ENCODE results near the gene INTS15. TPM values are rescaled to one million over a fixed set of nuclear protein-coding genes. Genes with fewer than 3 reads are reported as not detected.

Gene INTS15
- polyA plus RNA-seq (32.0 and 36.2 TPM in 2 replicates), polyA minus RNA-seq (34.5 and 47.0 TPM in 2 replicates)

DNA sequence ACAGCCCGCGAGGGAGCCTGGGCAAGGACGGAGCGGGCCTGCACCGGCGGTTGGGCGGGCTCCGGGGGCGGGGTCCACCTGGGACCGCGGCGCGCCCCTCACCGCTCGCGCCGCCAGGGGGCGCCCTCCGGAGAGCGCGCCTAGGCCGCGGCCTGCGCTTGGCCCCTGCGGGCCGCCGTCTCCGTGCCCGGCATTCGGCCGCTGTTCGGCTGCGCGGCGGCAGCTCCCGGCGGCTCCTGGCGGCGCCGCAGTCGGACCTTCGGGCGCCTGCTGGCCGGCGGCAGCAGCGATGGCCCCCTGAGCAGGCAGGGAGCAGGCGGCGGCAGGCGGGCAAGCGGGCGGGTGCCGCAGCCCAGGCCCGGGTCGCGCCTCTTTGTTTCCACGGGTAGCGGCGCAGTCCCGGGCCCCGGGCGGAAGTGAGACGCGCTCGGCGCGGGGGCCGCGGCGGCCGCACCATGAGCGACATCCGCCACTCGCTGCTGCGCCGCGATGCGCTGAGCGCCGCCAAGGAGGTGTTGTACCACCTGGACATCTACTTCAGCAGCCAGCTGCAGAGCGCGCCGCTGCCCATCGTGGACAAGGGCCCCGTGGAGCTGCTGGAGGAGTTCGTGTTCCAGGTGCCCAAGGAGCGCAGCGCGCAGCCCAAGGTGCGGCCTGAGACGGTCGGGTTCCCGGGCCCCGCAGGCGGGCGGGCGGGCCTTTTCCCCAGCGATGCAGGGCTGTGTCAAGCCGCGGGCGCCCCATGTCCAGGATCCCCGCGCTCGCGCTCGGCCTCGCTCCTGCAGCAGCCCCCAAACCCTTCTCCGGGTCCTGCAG is at the start of gene INTS15:
TSS of gene INTS15 (plus strand) at position 193 of the 816 bp plus-strand sequence. CDS start at position 456, 263 bp downstream.
- no peaks in the 10 kb centered on the region for H3K27me3 ChIP-seq (ENCODE audit: insufficient read depth, low read depth, low read length)
- H3K4me2 ChIP-seq (ENCODE audit: low read length): peak within 1 kb of the TSS; percentile 92
- no peaks in the 10 kb centered on the region for H3F3A ChIP-seq (ENCODE audit: insufficient read depth, low read length, poor library complexity, severe bottlenecking)
- H3K9me2 ChIP-seq (ENCODE audit: insufficient read depth, low read length): no peaks in the 10 kb centered on the region
- no peaks in the 10 kb centered on the region for H4K20me1 ChIP-seq (ENCODE audit: insufficient read depth)
- TF ChIP-seq EZH2 (IDR thresholded peaks at IDR 0.05; ENCODE audit: borderline replicate concordance, insufficient read depth, low read length, poor library complexity, severe bottlenecking) (no peak), TAF1 (IDR thresholded peaks at IDR 0.05; ENCODE audit: low read depth) (no peak), EP300 (conservative IDR thresholded peaks at IDR 0.05; ENCODE audit: poor library complexity, severe bottlenecking) (peak; percentile 33), POLR2AphosphoS5 (IDR thresholded peaks at IDR 0.05) (peak; percentile 76), RAD21 (conservative IDR thresholded peaks at IDR 0.05) (peak; percentile 62), MXI1 (conservative IDR thresholded peaks at IDR 0.05; ENCODE audit: poor library complexity, severe bottlenecking) (peak; percentile 83), SMC3 (conservative IDR thresholded peaks at IDR 0.05; ENCODE audit: poor library complexity) (peak; percentile 80)
- TF ChIP-seq, protein P1, sequence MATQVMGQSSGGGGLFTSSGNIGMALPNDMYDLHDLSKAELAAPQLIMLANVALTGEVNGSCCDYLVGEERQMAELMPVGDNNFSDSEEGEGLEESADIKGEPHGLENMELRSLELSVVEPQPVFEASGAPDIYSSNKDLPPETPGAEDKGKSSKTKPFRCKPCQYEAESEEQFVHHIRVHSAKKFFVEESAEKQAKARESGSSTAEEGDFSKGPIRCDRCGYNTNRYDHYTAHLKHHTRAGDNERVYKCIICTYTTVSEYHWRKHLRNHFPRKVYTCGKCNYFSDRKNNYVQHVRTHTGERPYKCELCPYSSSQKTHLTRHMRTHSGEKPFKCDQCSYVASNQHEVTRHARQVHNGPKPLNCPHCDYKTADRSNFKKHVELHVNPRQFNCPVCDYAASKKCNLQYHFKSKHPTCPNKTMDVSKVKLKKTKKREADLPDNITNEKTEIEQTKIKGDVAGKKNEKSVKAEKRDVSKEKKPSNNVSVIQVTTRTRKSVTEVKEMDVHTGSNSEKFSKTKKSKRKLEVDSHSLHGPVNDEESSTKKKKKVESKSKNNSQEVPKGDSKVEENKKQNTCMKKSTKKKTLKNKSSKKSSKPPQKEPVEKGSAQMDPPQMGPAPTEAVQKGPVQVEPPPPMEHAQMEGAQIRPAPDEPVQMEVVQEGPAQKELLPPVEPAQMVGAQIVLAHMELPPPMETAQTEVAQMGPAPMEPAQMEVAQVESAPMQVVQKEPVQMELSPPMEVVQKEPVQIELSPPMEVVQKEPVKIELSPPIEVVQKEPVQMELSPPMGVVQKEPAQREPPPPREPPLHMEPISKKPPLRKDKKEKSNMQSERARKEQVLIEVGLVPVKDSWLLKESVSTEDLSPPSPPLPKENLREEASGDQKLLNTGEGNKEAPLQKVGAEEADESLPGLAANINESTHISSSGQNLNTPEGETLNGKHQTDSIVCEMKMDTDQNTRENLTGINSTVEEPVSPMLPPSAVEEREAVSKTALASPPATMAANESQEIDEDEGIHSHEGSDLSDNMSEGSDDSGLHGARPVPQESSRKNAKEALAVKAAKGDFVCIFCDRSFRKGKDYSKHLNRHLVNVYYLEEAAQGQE (IDR thresholded peaks at IDR 0.05; ENCODE audit: borderline replicate concordance): no peak
- TF ChIP-seq, protein P2, sequence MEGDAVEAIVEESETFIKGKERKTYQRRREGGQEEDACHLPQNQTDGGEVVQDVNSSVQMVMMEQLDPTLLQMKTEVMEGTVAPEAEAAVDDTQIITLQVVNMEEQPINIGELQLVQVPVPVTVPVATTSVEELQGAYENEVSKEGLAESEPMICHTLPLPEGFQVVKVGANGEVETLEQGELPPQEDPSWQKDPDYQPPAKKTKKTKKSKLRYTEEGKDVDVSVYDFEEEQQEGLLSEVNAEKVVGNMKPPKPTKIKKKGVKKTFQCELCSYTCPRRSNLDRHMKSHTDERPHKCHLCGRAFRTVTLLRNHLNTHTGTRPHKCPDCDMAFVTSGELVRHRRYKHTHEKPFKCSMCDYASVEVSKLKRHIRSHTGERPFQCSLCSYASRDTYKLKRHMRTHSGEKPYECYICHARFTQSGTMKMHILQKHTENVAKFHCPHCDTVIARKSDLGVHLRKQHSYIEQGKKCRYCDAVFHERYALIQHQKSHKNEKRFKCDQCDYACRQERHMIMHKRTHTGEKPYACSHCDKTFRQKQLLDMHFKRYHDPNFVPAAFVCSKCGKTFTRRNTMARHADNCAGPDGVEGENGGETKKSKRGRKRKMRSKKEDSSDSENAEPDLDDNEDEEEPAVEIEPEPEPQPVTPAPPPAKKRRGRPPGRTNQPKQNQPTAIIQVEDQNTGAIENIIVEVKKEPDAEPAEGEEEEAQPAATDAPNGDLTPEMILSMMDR (IDR thresholded peaks at IDR 0.05; ENCODE audit: poor library complexity, severe bottlenecking): peak; percentile 91
- H2AFZ ChIP-seq (ENCODE audit: low read depth, low read length): peak within 1 kb of the TSS; percentile 90
- peaks cover 3% of the 10 kb centered on the region for H3K79me2 ChIP-seq (replicated peaks; ENCODE audit: insufficient read depth, low read length)
- H3K9ac ChIP-seq (ENCODE audit: low read length): peak within 1 kb of the TSS; percentile 93
- H3K9me3 ChIP-seq (ENCODE audit: low read length): no peaks in the 10 kb centered on the region
- no peaks in the 10 kb centered on the region for H3K36me3 ChIP-seq (ENCODE audit: insufficient read depth, low read length)
- H3K27ac ChIP-seq (ENCODE audit: low read length): peak within 1 kb of the TSS; percentile 83
- peak within 1 kb of the TSS; percentile 100 for H3K4me3 ChIP-seq (ENCODE audit: low read length)

DNA sequence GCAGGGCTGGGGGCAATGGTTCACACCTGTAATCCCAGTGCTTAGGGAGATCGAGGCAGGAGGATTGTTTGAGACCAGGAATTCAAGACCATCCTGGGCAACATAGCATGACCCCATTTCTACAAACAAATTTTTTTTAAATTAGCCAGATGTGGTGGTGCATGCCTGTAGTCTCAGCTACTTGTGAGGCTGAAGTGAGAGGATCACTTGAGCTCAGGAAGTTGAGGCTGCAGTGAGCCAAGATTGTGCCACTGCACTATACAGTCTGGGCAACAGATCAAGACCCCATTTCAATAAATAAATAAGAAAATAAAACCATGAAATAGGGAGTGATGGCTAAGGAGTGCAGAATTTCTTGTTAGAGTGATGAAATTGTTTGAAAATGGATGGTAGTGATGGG is 47.5 kb upstream of the INTS15 start:
- Histone ChIP-seq H3K27me3 (ENCODE audit: insufficient read depth, low read depth, low read length) (no peaks in the 10 kb centered on the region), H2AFZ (ENCODE audit: low read depth, low read length) (no peak overlapping the region), H3K9me2 (ENCODE audit: insufficient read depth, low read length) (no peaks in the 10 kb centered on the region)

More for the DNA sequence above, 47.5 kb upstream of the INTS15 start:
- Histone ChIP-seq H3K9me3 (ENCODE audit: low read length) (no peaks in the 10 kb centered on the region), H3K4me2 (ENCODE audit: low read length) (no peak overlapping the region), H3F3A (ENCODE audit: insufficient read depth, low read length, poor library complexity, severe bottlenecking) (no peaks in the 10 kb centered on the region), H3K36me3 (ENCODE audit: insufficient read depth, low read length) (no peaks in the 10 kb centered on the region), H3K27ac (ENCODE audit: low read length) (no peak overlapping the region), H4K20me1 (ENCODE audit: insufficient read depth) (no peaks in the 10 kb centered on the region), H3K4me3 (ENCODE audit: low read length) (no peak overlapping the region), H3K9ac (ENCODE audit: low read length) (no peak overlapping the region), H3K79me2 (replicated peaks; ENCODE audit: insufficient read depth, low read length) (no peaks in the 10 kb centered on the region)
- TF ChIP-seq RAD21 (conservative IDR thresholded peaks at IDR 0.05): no peak
- TF ChIP-seq POLR2AphosphoS5 (IDR thresholded peaks at IDR 0.05): no peak
